ENCODE measurements around the gene RNF212. TPM values are rescaled to one million over a fixed set of nuclear protein-coding genes. Genes with fewer than 3 reads are reported as not detected.

The RNF212 gene
- total and polyA plus RNA-seq, 2 of the 13 experiments (the other 11 are each of a cell fraction or from before 2014, with no cell fraction given), result not detected

DNA sequence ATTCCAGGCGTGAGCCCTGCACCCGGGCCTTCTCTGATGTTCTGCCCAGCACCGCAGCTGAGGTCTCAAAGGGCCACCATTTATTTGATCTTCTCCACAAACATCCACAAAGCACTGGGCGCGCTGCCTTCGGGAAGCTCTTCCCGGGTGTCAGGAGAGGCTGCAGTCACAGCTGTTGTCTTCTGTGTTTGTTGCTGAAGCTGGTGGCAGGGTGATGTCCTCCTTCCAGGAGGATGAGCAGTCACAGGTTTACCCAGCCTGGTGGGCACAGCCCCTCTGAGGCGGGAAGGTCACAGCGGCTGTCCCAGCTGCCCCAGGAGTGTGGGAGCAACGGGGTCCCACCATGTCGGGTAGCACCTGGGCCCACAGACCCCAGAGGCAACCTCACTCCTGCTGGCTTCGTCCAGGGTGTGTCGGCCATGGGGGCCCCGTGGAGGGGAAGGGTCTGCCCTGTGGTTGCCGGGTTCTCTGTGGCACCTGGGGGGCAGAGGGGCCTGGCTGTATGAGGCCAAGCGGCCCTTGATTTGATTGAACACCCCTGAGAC, 74.3 kb downstream of the RNF212 start:
- H3K9me3 ChIP-seq (ENCODE audit: low read length), result no peaks in the 10 kb centered on the region
- peak overlapping the region; percentile 46; the same call in 1 of the 2 replicates for H3K4me2 ChIP-seq (ENCODE audit: low read depth, low read length)
- peaks cover 3% of the 10 kb centered on the region; the same call in 1 of the 2 replicates for H4K20me1 ChIP-seq (ENCODE audit: insufficient read depth, low read length)
- FAIRE-seq, result no peak
- 6% methylated on average over 3 of the region's 16 CpGs for WGBS (ENCODE audit: low lambda C conversion rate)
- H3K9ac ChIP-seq (ENCODE audit: insufficient read depth, low read depth, low read length), result no peak overlapping the region
- peak; percentile 10 for ATAC-seq
- POLR2A ChIA-PET, result no interaction called here
- in situ Hi-C loops (cut with HindIII; ENCODE audit: extremely low pct_ligation_motif_present, low pct_unique_long_range_greater_than_20kb), result no loop called here
- CTCF ChIA-PET (ENCODE audit: low intra/inter-chr PET ratio, low total read pairs), result no interaction called here
- H2AFZ ChIP-seq (ENCODE audit: low read length), result no peak overlapping the region
- H3K27ac ChIP-seq (ENCODE audit: extremely low read length, insufficient read depth, low read length), result no peak overlapping the region
- peaks cover 21 to 72% of the 10 kb centered on the region in 2 experiments for H3K27me3 ChIP-seq (ENCODE audit: control insufficient read depth in 1 of 2, insufficient read depth in 2 of 2, low read length in 2 of 2)
- intact Hi-C loops (cut with micrococcal nuclease; ENCODE audit: unreplicated experiment), result loop anchor here (5.0 kb wide), 1 partner anchor 33 kb away; no protein-coding TSS in a partner anchor
- H3K4me1 ChIP-seq (ENCODE audit: insufficient read depth, low read length), result peaks cover 78% of the 10 kb centered on the region
- no TSS peak for BruUV-seq (replicated peaks)
- DNase-seq (ENCODE audit: low spot score), result peak; percentile 59
- peak overlapping the region in 1 of 3 experiments; percentile 14; a peak in 1 of 6 replicates for H3K4me3 ChIP-seq (replicated peaks in 1 of 3; ENCODE audit: insufficient read depth in 1 of 3, low read depth in 2 of 3, low read length in 3 of 3)
- H3K36me3 ChIP-seq (replicated peaks in 1 of 2; ENCODE audit: control insufficient read depth in 1 of 2, insufficient read depth in 2 of 2, low read length in 2 of 2), result no peaks in the 10 kb centered on the region
- H3K79me2 ChIP-seq (ENCODE audit: insufficient read depth, low read length), result no peaks in the 10 kb centered on the region
- no peak for TF ChIP-seq TOE1 (CRISPR knock-in tag; IDR thresholded peaks at IDR 0.05)
- no peak for TF ChIP-seq ZNF781 (CRISPR knock-in tag; IDR thresholded peaks at IDR 0.05; ENCODE audit: borderline replicate concordance, not compliant biosample characterization)
- TF ChIP-seq, protein P1, sequence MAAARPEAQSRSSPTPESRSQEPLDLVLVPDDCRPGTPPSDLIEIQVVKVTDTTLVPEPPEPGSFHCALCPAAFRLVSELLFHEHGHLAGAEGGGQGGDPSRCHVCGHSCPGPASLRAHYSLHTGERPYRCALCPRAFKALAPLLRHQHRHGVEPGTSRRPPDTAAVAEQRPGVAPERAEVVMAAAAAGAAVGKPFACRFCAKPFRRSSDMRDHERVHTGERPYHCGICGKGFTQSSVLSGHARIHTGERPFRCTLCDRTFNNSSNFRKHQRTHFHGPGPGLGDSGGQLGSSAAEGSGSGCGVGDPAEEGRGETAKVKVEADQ (CRISPR knock-in tag; IDR thresholded peaks at IDR 0.05; ENCODE audit: borderline replicate concordance), result no peak
- TF ChIP-seq TBL1XR1 (IDR thresholded peaks at IDR 0.05; ENCODE audit: borderline replicate concordance, low read length, partially characterized antibody), result no peak
- TF ChIP-seq SP4 (CRISPR knock-in tag; IDR thresholded peaks at IDR 0.05), result no peak
- TF ChIP-seq, protein P2, sequence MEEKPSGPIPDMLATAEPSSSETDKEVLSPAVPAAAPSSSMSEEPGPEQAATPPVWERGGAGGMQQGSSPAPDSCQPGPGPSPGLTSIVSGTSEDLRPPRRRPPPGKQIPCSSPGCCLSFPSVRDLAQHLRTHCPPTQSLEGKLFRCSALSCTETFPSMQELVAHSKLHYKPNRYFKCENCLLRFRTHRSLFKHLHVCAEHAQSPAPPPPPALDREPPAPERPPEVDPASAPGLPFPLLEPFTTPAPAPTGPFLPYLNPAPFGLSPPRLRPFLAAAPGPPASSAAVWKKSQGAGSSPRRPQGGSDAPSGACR (CRISPR knock-in tag; IDR thresholded peaks at IDR 0.05), result no peak
- no peak for TF ChIP-seq HMG20A (CRISPR knock-in tag; IDR thresholded peaks at IDR 0.05; ENCODE audit: borderline replicate concordance)
- TF ChIP-seq, protein P3, sequence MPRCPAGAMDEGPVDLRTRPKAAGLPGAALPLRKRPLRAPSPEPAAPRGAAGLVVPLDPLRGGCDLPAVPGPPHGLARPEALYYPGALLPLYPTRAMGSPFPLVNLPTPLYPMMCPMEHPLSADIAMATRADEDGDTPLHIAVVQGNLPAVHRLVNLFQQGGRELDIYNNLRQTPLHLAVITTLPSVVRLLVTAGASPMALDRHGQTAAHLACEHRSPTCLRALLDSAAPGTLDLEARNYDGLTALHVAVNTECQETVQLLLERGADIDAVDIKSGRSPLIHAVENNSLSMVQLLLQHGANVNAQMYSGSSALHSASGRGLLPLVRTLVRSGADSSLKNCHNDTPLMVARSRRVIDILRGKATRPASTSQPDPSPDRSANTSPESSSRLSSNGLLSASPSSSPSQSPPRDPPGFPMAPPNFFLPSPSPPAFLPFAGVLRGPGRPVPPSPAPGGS (CRISPR knock-in tag; IDR thresholded peaks at IDR 0.05), result no peak
- TF ChIP-seq, protein P4, sequence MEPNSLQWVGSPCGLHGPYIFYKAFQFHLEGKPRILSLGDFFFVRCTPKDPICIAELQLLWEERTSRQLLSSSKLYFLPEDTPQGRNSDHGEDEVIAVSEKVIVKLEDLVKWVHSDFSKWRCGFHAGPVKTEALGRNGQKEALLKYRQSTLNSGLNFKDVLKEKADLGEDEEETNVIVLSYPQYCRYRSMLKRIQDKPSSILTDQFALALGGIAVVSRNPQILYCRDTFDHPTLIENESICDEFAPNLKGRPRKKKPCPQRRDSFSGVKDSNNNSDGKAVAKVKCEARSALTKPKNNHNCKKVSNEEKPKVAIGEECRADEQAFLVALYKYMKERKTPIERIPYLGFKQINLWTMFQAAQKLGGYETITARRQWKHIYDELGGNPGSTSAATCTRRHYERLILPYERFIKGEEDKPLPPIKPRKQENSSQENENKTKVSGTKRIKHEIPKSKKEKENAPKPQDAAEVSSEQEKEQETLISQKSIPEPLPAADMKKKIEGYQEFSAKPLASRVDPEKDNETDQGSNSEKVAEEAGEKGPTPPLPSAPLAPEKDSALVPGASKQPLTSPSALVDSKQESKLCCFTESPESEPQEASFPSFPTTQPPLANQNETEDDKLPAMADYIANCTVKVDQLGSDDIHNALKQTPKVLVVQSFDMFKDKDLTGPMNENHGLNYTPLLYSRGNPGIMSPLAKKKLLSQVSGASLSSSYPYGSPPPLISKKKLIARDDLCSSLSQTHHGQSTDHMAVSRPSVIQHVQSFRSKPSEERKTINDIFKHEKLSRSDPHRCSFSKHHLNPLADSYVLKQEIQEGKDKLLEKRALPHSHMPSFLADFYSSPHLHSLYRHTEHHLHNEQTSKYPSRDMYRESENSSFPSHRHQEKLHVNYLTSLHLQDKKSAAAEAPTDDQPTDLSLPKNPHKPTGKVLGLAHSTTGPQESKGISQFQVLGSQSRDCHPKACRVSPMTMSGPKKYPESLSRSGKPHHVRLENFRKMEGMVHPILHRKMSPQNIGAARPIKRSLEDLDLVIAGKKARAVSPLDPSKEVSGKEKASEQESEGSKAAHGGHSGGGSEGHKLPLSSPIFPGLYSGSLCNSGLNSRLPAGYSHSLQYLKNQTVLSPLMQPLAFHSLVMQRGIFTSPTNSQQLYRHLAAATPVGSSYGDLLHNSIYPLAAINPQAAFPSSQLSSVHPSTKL (CRISPR knock-in tag; IDR thresholded peaks at IDR 0.05), result peak; percentile 29; the same call in 1 of the 2 replicates
- peak; percentile 42; the same call in 1 of the 2 replicates for TF ChIP-seq HNRNPL (IDR thresholded peaks at IDR 0.05; ENCODE audit: low read depth, low read length)
- TF ChIP-seq UBTF (CRISPR knock-in tag; IDR thresholded peaks at IDR 0.05), result peak; percentile 38; the same call in 1 of the 2 replicates
- TF ChIP-seq ZNF768 (CRISPR knock-in tag; IDR thresholded peaks at IDR 0.05), result peak; percentile 55; the same call in 1 of the 2 replicates

Data from HepG2 (cell line).